SK-N-SH (cell line): Measurements from ENCODE around the gene USH1G. TPM values are rescaled to one million over a fixed set of nuclear protein-coding genes. Genes with fewer than 3 reads are reported as not detected.
A peak's percentile ranks its signal among the peaks of the same experiment; 100 is the strongest.
"Not testable (repeated sequence)": the region's sequence is repeated elsewhere in the genome, so short reads cannot be mapped to it uniquely, and the experiment has no call there.

Experiments
- CTCF ChIA-PET: fragments of 300-600, 350-600 bp; formaldehyde crosslinking; extraction: SDS; loops from one replicate; lab custom pipeline; 2021; lab: Yijun Ruan, JAX
- POLR2A ChIA-PET: fragments of 350-600 bp; sonication (Branson Sonifier 250); formaldehyde crosslinking; extraction: SDS; loops from one replicate; lab custom pipeline; 2020; ENCODE audit warnings: antibody characterized with exemption, inconsistent platforms; lab: Yijun Ruan, JAX
- DNase-seq: peaks from one replicate; pipeline ENCODE4 v3.0.0; 2012
- H2AFZ ChIP-seq: fragments of 200-600 bp; sonication (generic); 2 replicates; pipeline ENCODE4 v1.8.1; 2016; ENCODE audit warnings: antibody characterized with exemption, mild to moderate bottlenecking, low read depth
- H3F3A ChIP-seq: fragments of 200-600 bp; sonication (generic); replicated peaks from 2 replicates; pipeline ENCODE3; 2016; ENCODE audit warnings: antibody characterized with exemption, mild to moderate bottlenecking; ENCODE audit not compliant: insufficient read depth
- H3K27ac ChIP-seq, 2 experiments: fragments of 200-500 bp in 1 of 2; fragments of 200-600 bp in 1 of 2; sonication (Bioruptor generic) in 1 of 2; sonication (generic), shearing (Covaris generic) in 1 of 2; 2 replicates each; pipeline versions ENCODE4 v1.5.1 to v1.6.1; 2014 to 2016; ENCODE audit warnings: low read depth in 2 of 2, inconsistent platforms in 1 of 2, low read length in 1 of 2, mild to moderate bottlenecking in 1 of 2, mixed read lengths in 1 of 2
- H3K27me3 ChIP-seq: fragments of 200-600 bp; sonication (generic), shearing (Covaris generic); 2 replicates; pipeline ENCODE4 v1.6.1; 2016; ENCODE audit warnings: mixed run types; ENCODE audit not compliant: insufficient read depth
- H3K36me3 ChIP-seq, 2 experiments: fragments of 200-500 bp in 1 of 2; fragments of 200-600 bp in 1 of 2; sonication (Bioruptor generic) in 1 of 2; sonication (generic) in 1 of 2; replicated peaks in 1 of 2; 2 replicates each; pipeline versions ENCODE3 to v1.5.1; 2014 to 2016; ENCODE audit warnings: low read length in 1 of 2, mild to moderate bottlenecking in 1 of 2; ENCODE audit not compliant: insufficient read depth in 2 of 2, control insufficient read depth in 1 of 2
- H3K4me1 ChIP-seq, 2 experiments: fragments of 200-500 bp in 1 of 2; fragments of 200-600 bp in 1 of 2; sonication (Bioruptor generic) in 1 of 2; sonication (generic), shearing (Covaris generic) in 1 of 2; 2 replicates each; pipeline versions ENCODE4 v1.5.1 to v1.6.1; 2014 to 2016; ENCODE audit warnings: low read depth in 1 of 2, low read length in 1 of 2, mixed run types in 1 of 2; ENCODE audit not compliant: insufficient read depth in 2 of 2, control insufficient read depth in 1 of 2
- H3K4me2 ChIP-seq: fragments of 200-600 bp; sonication (generic), shearing (Covaris generic); 2 replicates; pipeline ENCODE4 v1.6.1; 2017; ENCODE audit warnings: mixed run types
- H3K4me3 ChIP-seq, 2 experiments: fragments of 200-500 bp in 1 of 2; fragments of 200-600 bp in 1 of 2; sonication (Bioruptor generic) in 1 of 2; sonication (generic), shearing (Covaris generic) in 1 of 2; 2 replicates each; pipeline versions ENCODE4 v1.5.1 to v1.8.1; 2014 to 2016; ENCODE audit warnings: low read depth in 2 of 2, inconsistent platforms in 1 of 2, low read length in 1 of 2, mild to moderate bottlenecking in 1 of 2, mixed read lengths in 1 of 2, moderate library complexity in 1 of 2
- H3K79me2 ChIP-seq: fragments of 200-600 bp; sonication (generic); 2 replicates; pipeline ENCODE4 v1.8.1; 2017; ENCODE audit warnings: mild to moderate bottlenecking; ENCODE audit not compliant: insufficient read depth
- H3K9ac ChIP-seq: fragments of 200-600 bp; sonication (generic); 2 replicates; pipeline ENCODE4 v1.6.1; 2017; ENCODE audit warnings: mixed run types
- H3K9me2 ChIP-seq: fragments of 200-600 bp; sonication (generic); 2 replicates; pipeline ENCODE4 v1.6.1; 2017; ENCODE audit warnings: mixed run types
- H3K9me3 ChIP-seq: fragments of 200-600 bp; sonication (generic); 2 replicates; pipeline ENCODE4 v1.6.1; 2017; ENCODE audit warnings: mixed run types, mild to moderate bottlenecking, moderate library complexity
- H4K20me1 ChIP-seq: fragments of 200-600 bp; sonication (generic); 2 replicates; pipeline ENCODE4 v1.6.1; 2017; ENCODE audit warnings: mild to moderate bottlenecking, mixed run types; ENCODE audit not compliant: insufficient read depth
- CHD2 ChIP-seq: fragments of 150-350 bp; IDR thresholded peaks from 2 replicates; pipeline ENCODE4 v1.6.1; 2018; ENCODE audit warnings: low read length; ENCODE audit not compliant: partially characterized antibody
- ELF1 ChIP-seq: IDR thresholded peaks from 2 replicates; pipeline ENCODE4 v1.4.0; 2012
- EZH2phosphoT487 ChIP-seq: fragments of 200-600 bp; sonication (generic); IDR thresholded peaks from 2 replicates; pipeline ENCODE4 v1.6.1; 2017; ENCODE audit warnings: low read depth, mixed run types, mild to moderate bottlenecking, antibody characterized with exemption, moderate library complexity, borderline replicate concordance
- FOXJ3 ChIP-seq: sonication (generic); formaldehyde crosslinking; IDR thresholded peaks from 2 replicates; pipeline ENCODE4 v1.5.1; 2020; ENCODE audit warnings: mild to moderate bottlenecking, missing genetic modification reagents
- FOXM1 ChIP-seq: IDR thresholded peaks from 2 replicates; pipeline ENCODE4 v1.4.0; 2012; ENCODE audit warnings: low read depth, mild to moderate bottlenecking
- GABPA ChIP-seq: IDR thresholded peaks from 2 replicates; pipeline ENCODE4 v1.4.0; 2012; ENCODE audit warnings: low read depth, mild to moderate bottlenecking
- GATA2 ChIP-seq: sonication (generic); formaldehyde crosslinking; IDR thresholded peaks from 2 replicates; pipeline ENCODE4 v1.5.0; 2020; ENCODE audit warnings: mild to moderate bottlenecking, missing genetic modification reagents
- MAX ChIP-seq: IDR thresholded peaks from 2 replicates; pipeline ENCODE4 v1.4.0; 2012; ENCODE audit warnings: low read depth
- MXI1 ChIP-seq: IDR thresholded peaks from 2 replicates; pipeline ENCODE4 v1.6.1; 2012; ENCODE audit warnings: mild to moderate bottlenecking, low read depth, low read length, improper control_type of control experiment
- NFIC ChIP-seq: IDR thresholded peaks from 2 replicates; pipeline ENCODE4 v1.4.0; 2012; ENCODE audit warnings: borderline replicate concordance
- NRF1 ChIP-seq: IDR thresholded peaks from 2 replicates; pipeline ENCODE4 v1.6.1; 2012; ENCODE audit warnings: low read depth, mild to moderate bottlenecking, low read length
- RAD21 ChIP-seq: IDR thresholded peaks from 2 replicates; pipeline ENCODE4 v1.6.1; 2012; ENCODE audit warnings: mild to moderate bottlenecking, low read length
- RCOR1 ChIP-seq: fragments of 150-350 bp; IDR thresholded peaks from 2 replicates; pipeline ENCODE4 v1.6.1; 2017; ENCODE audit warnings: antibody characterized with exemption, low read length
- RFX5 ChIP-seq: IDR thresholded peaks from 2 replicates; pipeline ENCODE4 v1.6.1; 2012; ENCODE audit warnings: mild to moderate bottlenecking, improper control_type of control experiment, low read length
- SIN3A ChIP-seq: IDR thresholded peaks from 2 replicates; pipeline ENCODE4 v1.6.1; 2012; ENCODE audit warnings: low read depth, mild to moderate bottlenecking, low read length, moderate library complexity, borderline replicate concordance
- TCF12 ChIP-seq: IDR thresholded peaks from 2 replicates; pipeline ENCODE4 v1.4.0; 2012
- YY1 ChIP-seq: IDR thresholded peaks from 2 replicates; pipeline ENCODE4 v1.4.0; 2012; ENCODE audit warnings: low read depth, mild to moderate bottlenecking
- WGBS: methylation state at CpG from one replicate; pipeline ENCODE4 v1.1.6; 2017; ENCODE audit warnings: low lambda C conversion rate; 5-methylcytosine and 5-hydroxymethylcytosine counted together
- polyA plus RNA-seq, 3 experiments: library from polyadenylated mRNA; depleted of rRNA; stranded (reverse); fragments of >200 nt; gene quantifications; 2 replicates each; pipeline ENCODE4 v1.2.3, GENCODE V29; 2012
- TF ChIP-seq, protein P1 (sequence below): IDR thresholded peaks from 2 replicates; pipeline ENCODE4 v1.6.1; 2012; ENCODE audit warnings: mild to moderate bottlenecking, low read depth, low read length, moderate library complexity
- TF ChIP-seq, protein P2 (sequence below): IDR thresholded peaks from 2 replicates; pipeline ENCODE4; 2012

USH1G gene
- polyA plus RNA-seq, 1 of the 3 experiments (the other 2 are of a cell fraction) = not detected

DNA sequence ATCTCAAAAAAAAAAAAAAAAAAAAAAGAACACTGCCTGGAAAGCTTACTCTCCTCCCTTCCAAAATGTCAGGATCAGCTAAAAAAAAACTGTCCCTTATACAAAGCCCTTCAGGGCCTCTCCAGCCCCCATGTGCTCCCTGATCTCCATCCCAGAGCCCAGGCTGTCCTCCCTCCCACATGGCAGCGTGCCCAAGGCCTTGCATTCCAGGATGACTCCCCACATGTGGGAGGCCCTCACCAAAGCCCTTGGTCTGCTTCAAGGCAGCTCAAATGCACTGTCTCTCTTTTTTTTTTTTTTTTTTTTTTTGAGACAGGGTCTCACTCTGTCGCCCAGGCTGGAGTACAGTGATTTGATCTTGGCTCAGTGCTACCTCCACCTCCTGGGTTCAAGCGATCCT is 52.5 kb downstream of the USH1G start (continued):
- TF ChIP-seq EZH2phosphoT487 (no peak), GABPA (no peak), CHD2 (no peak), NFIC (no peak; the same call in 1 of the 2 replicates), MAX (no peak), MXI1 (no peak), RCOR1 (no peak), TCF12 (no peak), GATA2 (CRISPR knock-in tag) (no peak)

DNA sequence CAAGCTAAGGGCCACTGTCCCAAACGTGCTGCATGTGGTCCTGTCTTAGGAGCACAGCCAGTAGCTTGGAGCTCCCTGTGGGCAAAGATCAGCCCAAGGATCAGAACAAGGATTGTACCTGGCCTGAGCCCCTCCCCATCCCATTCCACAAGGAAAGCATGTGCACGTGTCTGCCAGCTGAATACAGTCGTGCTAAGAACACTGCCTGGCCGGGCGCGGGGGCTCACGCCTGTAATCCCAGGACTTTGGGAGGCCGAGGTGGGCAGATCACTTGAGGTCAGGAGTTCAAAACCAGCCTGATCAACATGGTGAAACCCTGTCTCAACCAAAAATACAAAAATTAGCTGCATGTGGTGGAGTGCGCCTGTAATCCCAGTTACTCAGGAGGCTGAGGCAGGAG is 53.0 kb downstream of the USH1G start:
- H3F3A ChIP-seq, H3K9me3 ChIP-seq, POLR2A ChIA-PET, H2AFZ ChIP-seq, DNase-seq, H3K27me3 ChIP-seq, H3K4me3 ChIP-seq, H4K20me1 ChIP-seq, H3K9me2 ChIP-seq, H3K27ac ChIP-seq, H3K9ac ChIP-seq: not testable (repeated sequence)
- WGBS = 99% methylated on average over 9 of the region's 9 CpGs
- peak overlapping the region; percentile 90; the same call in 1 of the 2 replicates for H3K4me2 ChIP-seq
- H3K36me3 ChIP-seq = peaks cover 3 to 18% of the 10 kb centered on the region in 2 experiments
- peaks cover 12 to 19% of the 10 kb centered on the region in 2 experiments; a peak in 3 of 4 replicates for H3K4me1 ChIP-seq
- CTCF ChIA-PET = interaction anchor here (0.7 to 47.7 kb wide), 5 partner anchors 52 to 133 kb away, joined by 3 to 3869 read pairs (median 5); partner anchors contain the start of genes GRIN2C, NAT9 and RAB37
- peaks cover 15% of the 10 kb centered on the region for H3K79me2 ChIP-seq

DNA sequence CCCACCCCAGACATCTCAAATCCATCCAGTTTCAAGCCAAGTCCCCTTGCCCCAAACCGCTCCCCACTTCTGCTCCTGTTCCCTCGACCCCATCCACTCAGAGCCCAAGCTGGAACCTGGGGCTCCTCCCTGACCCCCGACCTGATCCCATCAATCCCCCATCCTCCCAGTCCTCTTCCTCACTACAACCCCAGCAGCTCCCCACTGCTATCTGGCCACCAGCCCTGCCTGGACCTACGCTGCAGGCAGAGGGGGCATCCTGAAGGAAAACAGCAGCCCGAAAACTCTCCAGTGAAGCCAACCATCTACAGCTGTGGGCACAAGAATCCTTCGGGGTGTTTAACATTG is 54.2 kb downstream of the USH1G start:
- Histone ChIP-seq H3K9me2 (no peaks in the 10 kb centered on the region), H3K36me3 (peaks cover 4 to 20% of the 10 kb centered on the region in 2 experiments), H3K27me3 (no peaks in the 10 kb centered on the region), H3K4me2 (peak overlapping the region; percentile 90; the same call in 1 of the 2 replicates), H3K9me3 (no peaks in the 10 kb centered on the region), H4K20me1 (peaks cover 14% of the 10 kb centered on the region; the same call in 1 of the 2 replicates), H3F3A (peaks cover 6% of the 10 kb centered on the region), H3K4me3 (no peak overlapping the region), H3K9ac (no peak overlapping the region), H3K79me2 (peaks cover 15% of the 10 kb centered on the region), H2AFZ (no peak overlapping the region), H3K4me1 (peaks cover 12 to 18% of the 10 kb centered on the region in 2 experiments; a peak in 3 of 4 replicates), H3K27ac (no peak overlapping the region)
- ChIA-PET CTCF (interaction anchor here (1.8 to 47.7 kb wide), 3 partner anchors 9 to 121 kb away, joined by 4 to 3869 read pairs (median 191); partner anchors contain the start of genes GRIN2C, NAT9 and NHERF1), POLR2A (no interaction called here)
- 87% methylated on average over 6 of the region's 6 CpGs for WGBS
- DNase-seq = no peak
- TF ChIP-seq YY1 = no peak
- no peak for TF ChIP-seq NRF1
- no peak for TF ChIP-seq GATA2 (CRISPR knock-in tag)
- no peak for TF ChIP-seq EZH2phosphoT487
- TF ChIP-seq FOXJ3 = no peak
- no peak for TF ChIP-seq TCF12
- TF ChIP-seq, protein P1, sequence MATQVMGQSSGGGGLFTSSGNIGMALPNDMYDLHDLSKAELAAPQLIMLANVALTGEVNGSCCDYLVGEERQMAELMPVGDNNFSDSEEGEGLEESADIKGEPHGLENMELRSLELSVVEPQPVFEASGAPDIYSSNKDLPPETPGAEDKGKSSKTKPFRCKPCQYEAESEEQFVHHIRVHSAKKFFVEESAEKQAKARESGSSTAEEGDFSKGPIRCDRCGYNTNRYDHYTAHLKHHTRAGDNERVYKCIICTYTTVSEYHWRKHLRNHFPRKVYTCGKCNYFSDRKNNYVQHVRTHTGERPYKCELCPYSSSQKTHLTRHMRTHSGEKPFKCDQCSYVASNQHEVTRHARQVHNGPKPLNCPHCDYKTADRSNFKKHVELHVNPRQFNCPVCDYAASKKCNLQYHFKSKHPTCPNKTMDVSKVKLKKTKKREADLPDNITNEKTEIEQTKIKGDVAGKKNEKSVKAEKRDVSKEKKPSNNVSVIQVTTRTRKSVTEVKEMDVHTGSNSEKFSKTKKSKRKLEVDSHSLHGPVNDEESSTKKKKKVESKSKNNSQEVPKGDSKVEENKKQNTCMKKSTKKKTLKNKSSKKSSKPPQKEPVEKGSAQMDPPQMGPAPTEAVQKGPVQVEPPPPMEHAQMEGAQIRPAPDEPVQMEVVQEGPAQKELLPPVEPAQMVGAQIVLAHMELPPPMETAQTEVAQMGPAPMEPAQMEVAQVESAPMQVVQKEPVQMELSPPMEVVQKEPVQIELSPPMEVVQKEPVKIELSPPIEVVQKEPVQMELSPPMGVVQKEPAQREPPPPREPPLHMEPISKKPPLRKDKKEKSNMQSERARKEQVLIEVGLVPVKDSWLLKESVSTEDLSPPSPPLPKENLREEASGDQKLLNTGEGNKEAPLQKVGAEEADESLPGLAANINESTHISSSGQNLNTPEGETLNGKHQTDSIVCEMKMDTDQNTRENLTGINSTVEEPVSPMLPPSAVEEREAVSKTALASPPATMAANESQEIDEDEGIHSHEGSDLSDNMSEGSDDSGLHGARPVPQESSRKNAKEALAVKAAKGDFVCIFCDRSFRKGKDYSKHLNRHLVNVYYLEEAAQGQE = no peak
- TF ChIP-seq, protein P2, sequence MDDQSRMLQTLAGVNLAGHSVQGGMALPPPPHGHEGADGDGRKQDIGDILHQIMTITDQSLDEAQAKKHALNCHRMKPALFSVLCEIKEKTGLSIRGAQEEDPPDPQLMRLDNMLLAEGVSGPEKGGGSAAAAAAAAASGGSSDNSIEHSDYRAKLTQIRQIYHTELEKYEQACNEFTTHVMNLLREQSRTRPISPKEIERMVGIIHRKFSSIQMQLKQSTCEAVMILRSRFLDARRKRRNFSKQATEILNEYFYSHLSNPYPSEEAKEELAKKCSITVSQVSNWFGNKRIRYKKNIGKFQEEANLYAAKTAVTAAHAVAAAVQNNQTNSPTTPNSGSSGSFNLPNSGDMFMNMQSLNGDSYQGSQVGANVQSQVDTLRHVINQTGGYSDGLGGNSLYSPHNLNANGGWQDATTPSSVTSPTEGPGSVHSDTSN = no peak
- no peak for TF ChIP-seq RFX5
- TF ChIP-seq RAD21 = no peak
- TF ChIP-seq FOXM1 = no peak
- TF ChIP-seq SIN3A = no peak
- TF ChIP-seq ELF1 = no peak
